Tibial nerve (tissue), 4 donors: ENCODE measurements around the gene GNB5. TPM values are rescaled to one million over a fixed set of nuclear protein-coding genes. Genes with fewer than 3 reads are reported as not detected.

Experiments
- DNase-seq, 2 donors: peaks; one replicate each; pipeline ENCODE4 v3.0.0-alpha.2; 2019; ENCODE audit warnings: low spot score in 2 of 2
- H3K27ac ChIP-seq, 4 donors: fragments of 200-600 bp; sonication (generic) in 3 of 4; one replicate each; pipeline ENCODE4 v1.5.1; 2017 to 2019; ENCODE audit warnings: mild to moderate bottlenecking in 1 of 4
- H3K27me3 ChIP-seq, 2 donors: fragments of 200-600 bp; sonication (generic) in 1 of 2; one replicate each; pipeline versions ENCODE4 v1.5.1 to v1.6.0; 2017 to 2019
- H3K36me3 ChIP-seq, 3 donors: fragments of 200-600 bp; sonication (generic); one replicate each; pipeline ENCODE4 v1.5.1; 2018 to 2019
- H3K4me1 ChIP-seq, 4 donors: fragments of 200-600 bp; sonication (generic) in 3 of 4; one replicate each; pipeline ENCODE4 v1.5.1; 2017 to 2019
- H3K4me3 ChIP-seq, 4 donors: fragments of 200-600 bp; sonication (generic) in 3 of 4; one replicate each; pipeline ENCODE4 v1.5.1; 2017 to 2019; ENCODE audit warnings: mild to moderate bottlenecking in 1 of 4, moderate library complexity in 1 of 4
- H3K9me3 ChIP-seq, 4 donors: fragments of 200-600 bp; sonication (generic) in 3 of 4; one replicate each; pipeline ENCODE4 v1.5.1; 2017 to 2019
- EP300 ChIP-seq, 2 donors: sonication (generic); formaldehyde crosslinking; IDR thresholded peaks; one replicate each; pipeline ENCODE4 v1.6.1; 2017; ENCODE audit warnings: antibody characterized with exemption in 2 of 2, mild to moderate bottlenecking in 1 of 2
- POLR2A ChIP-seq, 2 donors: fragments of 450-650 bp; IDR thresholded peaks; one replicate each; pipeline ENCODE4 v1.6.1; 2017; ENCODE audit warnings: antibody characterized with exemption in 2 of 2, mild to moderate bottlenecking in 2 of 2, moderate library complexity in 2 of 2
- WGBS, 2 donors: methylation state at CpG; one replicate each; pipeline ENCODE4 v1.1.5; 2018; 5-methylcytosine and 5-hydroxymethylcytosine counted together
- total RNA-seq, 4 donors: library from RNA; depleted of rRNA; stranded (reverse); fragments of >200 nt; gene quantifications; one replicate each; pipeline ENCODE4 v1.1.0, GENCODE V29; 2016
- TF ChIP-seq, protein P1 (sequence below), 5 experiments: fragments of 200-600 bp in 3 of 5; fragments of 450-650 bp in 2 of 5; sonication (generic) in 3 of 5; IDR thresholded peaks; one replicate each; pipeline ENCODE4 v1.5.1; 2016 to 2019; ENCODE audit warnings: antibody characterized with exemption in 5 of 5, mild to moderate bottlenecking in 3 of 5, moderate library complexity in 2 of 5

GNB5 gene
- total RNA-seq, 4 donors from 2014 or later: 5.5 to 24.1 (median 16.4) TPM

GRCh38 chr15:52146261-52146660 is 44.9 kb downstream of the GNB5 start:
- TF ChIP-seq, protein P1, sequence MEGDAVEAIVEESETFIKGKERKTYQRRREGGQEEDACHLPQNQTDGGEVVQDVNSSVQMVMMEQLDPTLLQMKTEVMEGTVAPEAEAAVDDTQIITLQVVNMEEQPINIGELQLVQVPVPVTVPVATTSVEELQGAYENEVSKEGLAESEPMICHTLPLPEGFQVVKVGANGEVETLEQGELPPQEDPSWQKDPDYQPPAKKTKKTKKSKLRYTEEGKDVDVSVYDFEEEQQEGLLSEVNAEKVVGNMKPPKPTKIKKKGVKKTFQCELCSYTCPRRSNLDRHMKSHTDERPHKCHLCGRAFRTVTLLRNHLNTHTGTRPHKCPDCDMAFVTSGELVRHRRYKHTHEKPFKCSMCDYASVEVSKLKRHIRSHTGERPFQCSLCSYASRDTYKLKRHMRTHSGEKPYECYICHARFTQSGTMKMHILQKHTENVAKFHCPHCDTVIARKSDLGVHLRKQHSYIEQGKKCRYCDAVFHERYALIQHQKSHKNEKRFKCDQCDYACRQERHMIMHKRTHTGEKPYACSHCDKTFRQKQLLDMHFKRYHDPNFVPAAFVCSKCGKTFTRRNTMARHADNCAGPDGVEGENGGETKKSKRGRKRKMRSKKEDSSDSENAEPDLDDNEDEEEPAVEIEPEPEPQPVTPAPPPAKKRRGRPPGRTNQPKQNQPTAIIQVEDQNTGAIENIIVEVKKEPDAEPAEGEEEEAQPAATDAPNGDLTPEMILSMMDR (IDR thresholded peaks at IDR 0.05): no peak
- TF ChIP-seq EP300 (IDR thresholded peaks at IDR 0.05): no peak
- H3K4me1 ChIP-seq: no peaks in the 10 kb centered on the region
- WGBS, 2 donors: 96 to 98% methylated on average over 2 of the region's 2 CpGs
- no peak overlapping the region for H3K4me3 ChIP-seq
- H3K36me3 ChIP-seq: peaks cover 0 to 26% (median 0%) of the 10 kb centered on the region in 3 donors
- no peaks in the 10 kb centered on the region for H3K27me3 ChIP-seq
- no peaks in the 10 kb centered on the region for H3K9me3 ChIP-seq
- no peak for DNase-seq
- H3K27ac ChIP-seq: no peak overlapping the region

- Histone ChIP-seq H3K27me3 (no peaks in the 10 kb centered on the region), H3K4me3 (no peak overlapping the region), H3K4me1 (no peaks in the 10 kb centered on the region), H3K9me3 (no peaks in the 10 kb centered on the region), H3K36me3 (peaks cover 0 to 22% (median 0%) of the 10 kb centered on the region in 3 donors), H3K27ac (no peak overlapping the region)
- TF ChIP-seq POLR2A (IDR thresholded peaks at IDR 0.05) (no peak), EP300 (IDR thresholded peaks at IDR 0.05) (no peak)
- TF ChIP-seq, protein P1 (IDR thresholded peaks at IDR 0.05): no peak
- 82 to 83% methylated on average over 7 of the region's 7 CpGs for WGBS, 2 donors
- no peak for DNase-seq
Observed at GRCh38 chr15:52144656-52145178, 46.5 kb downstream of the GNB5 start.

DNA sequence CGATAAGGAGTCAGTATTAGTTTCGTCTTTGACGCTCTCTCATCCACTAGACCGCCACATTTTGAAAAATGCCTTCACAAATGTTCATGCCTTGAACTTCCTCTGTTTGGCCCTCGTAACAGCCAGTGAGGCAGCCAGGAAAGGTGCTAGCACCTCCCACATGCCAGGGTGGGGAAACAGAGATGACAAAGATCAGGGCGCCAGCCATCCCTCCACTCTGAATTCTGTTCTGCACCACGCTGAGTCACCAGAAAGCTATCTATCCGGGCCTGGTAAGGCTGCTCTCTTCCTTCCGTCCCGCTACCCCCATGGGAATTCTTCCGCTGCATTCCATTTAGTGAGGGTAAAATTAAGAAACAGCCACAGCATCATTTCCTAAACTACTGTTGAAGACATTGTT is 47.3 kb downstream of the GNB5 start:
- no peaks in the 10 kb centered on the region for H3K9me3 ChIP-seq
- no peak overlapping the region for H3K27ac ChIP-seq
- no peak for DNase-seq
- H3K36me3 ChIP-seq: peaks cover 0 to 16% (median 0%) of the 10 kb centered on the region in 3 donors
- H3K4me3 ChIP-seq: no peak overlapping the region
- no peak for TF ChIP-seq EP300 (IDR thresholded peaks at IDR 0.05)
- TF ChIP-seq POLR2A (IDR thresholded peaks at IDR 0.05): no peak
- TF ChIP-seq, protein P1 (IDR thresholded peaks at IDR 0.05): no peak
- 71 to 79% methylated on average over 11 of the region's 11 CpGs for WGBS, 2 donors
- no peaks in the 10 kb centered on the region for H3K27me3 ChIP-seq
- H3K4me1 ChIP-seq: no peaks in the 10 kb centered on the region

- 78 to 81% methylated on average over 4 of the region's 4 CpGs for WGBS, 2 donors
- Histone ChIP-seq H3K36me3 (peaks cover 0 to 7% (median 0%) of the 10 kb centered on the region in 3 donors), H3K9me3 (no peaks in the 10 kb centered on the region), H3K4me3 (no peak overlapping the region), H3K27ac (no peak overlapping the region), H3K4me1 (peaks cover 0 to 16% (median 9%) of the 10 kb centered on the region in 4 donors), H3K27me3 (no peaks in the 10 kb centered on the region)
- TF ChIP-seq, protein P1 (IDR thresholded peaks at IDR 0.05): no peak
- TF ChIP-seq POLR2A (IDR thresholded peaks at IDR 0.05): no peak
- DNase-seq: no peak
Observed at GRCh38 chr15:52140646-52141045, 50.5 kb downstream of the GNB5 start.

- 61 to 64% methylated on average over 17 of the region's 17 CpGs for WGBS, 2 donors
- TF ChIP-seq, protein P1 (IDR thresholded peaks at IDR 0.05): peak; percentile 66 to 79 (median 74)
- TF ChIP-seq POLR2A (IDR thresholded peaks at IDR 0.05): no peak
- DNase-seq: peak; percentile 74 to 87
- peaks cover 0 to 10% (median 0%) of the 10 kb centered on the region in 3 donors for H3K36me3 ChIP-seq
- H3K9me3 ChIP-seq: no peaks in the 10 kb centered on the region
- no peak overlapping the region for H3K4me3 ChIP-seq
- H3K27me3 ChIP-seq: no peaks in the 10 kb centered on the region
- peaks cover 0 to 16% (median 12%) of the 10 kb centered on the region in 4 donors for H3K4me1 ChIP-seq
- no peak overlapping the region for H3K27ac ChIP-seq
Observed at GRCh38 chr15:52139599-52140462, 51.4 kb downstream of the GNB5 start.
